ENCODE measurements around the gene UBE2I.
A peak's percentile ranks its signal among the peaks of the same experiment; 100 is the strongest.

UBE2I gene

GRCh38 chr16:1364510-1364909 lies 55.1 kb downstream of the UBE2I start:
- no peak for DNase-seq (ENCODE audit: low spot score)
- H3K27ac ChIP-seq: peak overlapping the region; percentile 25; the same call in 1 of the 2 replicates
- ChIA-PET POLR2A (ENCODE audit: low non-redundant PET) (interaction anchor here (0.6 kb wide), 1 partner anchor 9 kb away, joined by 3 read pairs; no protein-coding TSS in a partner anchor), CTCF (interaction anchor here (0.6 kb wide), 2 partner anchors 80 to 341 kb away, joined by 3 read pairs; no protein-coding TSS in a partner anchor)
- no peak for TF ChIP-seq CTCF (conservative IDR thresholded peaks at IDR 0.05; ENCODE audit: low read depth)

GRCh38 chr16:1366060-1366711 lies 56.8 kb downstream of the UBE2I start:
- H3K27ac ChIP-seq: peak overlapping the region; percentile 38; the same call in 1 of the 2 replicates
- no peak for DNase-seq (ENCODE audit: low spot score)
- CTCF ChIA-PET: no interaction called here
- TF ChIP-seq CTCF (conservative IDR thresholded peaks at IDR 0.05; ENCODE audit: low read depth): no peak
- POLR2A ChIA-PET (ENCODE audit: low non-redundant PET): no interaction called here

GRCh38 chr16:1366712-1367299 lies 57.4 kb downstream of the UBE2I start:
- ChIA-PET POLR2A (ENCODE audit: low non-redundant PET) (no interaction called here), CTCF (no interaction called here)
- TF ChIP-seq CTCF (conservative IDR thresholded peaks at IDR 0.05; ENCODE audit: low read depth): no peak
- H3K27ac ChIP-seq: peak overlapping the region; percentile 38; the same call in 1 of the 2 replicates
- no peak for DNase-seq (ENCODE audit: low spot score)

- POLR2A ChIA-PET (ENCODE audit: low non-redundant PET): interaction anchor here (0.6 kb wide), 1 partner anchor 20 kb away, joined by 3 read pairs; no protein-coding TSS in a partner anchor
- peak overlapping the region; percentile 11; the same call in 1 of the 2 replicates for H3K27ac ChIP-seq
- no peak for TF ChIP-seq CTCF (conservative IDR thresholded peaks at IDR 0.05; ENCODE audit: low read depth)
- DNase-seq (ENCODE audit: low spot score): no peak
- CTCF ChIA-PET: interaction anchor here (0.6 kb wide), 1 partner anchor 75 kb away, joined by 8 read pairs; no protein-coding TSS in a partner anchor
Observed at GRCh38 chr16:1367486-1368174, 58.2 kb downstream of the UBE2I start.

- no peak for DNase-seq (ENCODE audit: low spot score)
- POLR2A ChIA-PET (ENCODE audit: low non-redundant PET): no interaction called here
- H3K27ac ChIP-seq: no peak overlapping the region
- no peak for TF ChIP-seq CTCF (conservative IDR thresholded peaks at IDR 0.05; ENCODE audit: low read depth)
- CTCF ChIA-PET: interaction anchor here (0.6 kb wide), 1 partner anchor 432 kb away, joined by 4 read pairs; no protein-coding TSS in a partner anchor
Observed at GRCh38 chr16:1371054-1371978, 61.9 kb downstream of the UBE2I start.
